H1 (cell line): ENCODE results near the gene TBC1D3B. TPM values are rescaled to one million over a fixed set of nuclear protein-coding genes. Genes with fewer than 3 reads are reported as not detected.

Source experiments
- CTCF ChIA-PET: fragments of 300-600 bp; sonication (Branson Sonifier 250); formaldehyde crosslinking; loops from one replicate; lab custom pipeline; 2021; ENCODE audit not compliant: partially characterized antibody; lab: Charles Lee
- POLR2A ChIA-PET: fragments of 300-600 bp; sonication (Branson Sonifier 250); formaldehyde crosslinking; loops from one replicate; lab custom pipeline; 2021; ENCODE audit warnings: inconsistent platforms; ENCODE audit not compliant: partially characterized antibody; lab: Charles Lee
- DNase-seq, 2 experiments: peaks; one replicate each; pipeline versions ENCODE4 v3.0.0 to v3.0.0-alpha.2; 2010 to 2022; ENCODE audit warnings: low spot score in 2 of 2, low read depth in 1 of 2, mixed read lengths in 1 of 2
- FAIRE-seq: peaks from 2 replicates; lab custom pipeline; 2011; peaks lifted over from hg19 to GRCh38; lab: Jason Lieb, UNC
- H2AFZ ChIP-seq: 2 replicates; pipeline ENCODE4 v1.8.1; 2012; ENCODE audit warnings: low read length, inconsistent platforms
- H2AK5ac ChIP-seq: 2 replicates; pipeline ENCODE4 v1.6.1; 2013; ENCODE audit warnings: low read depth, low read length
- H2BK120ac ChIP-seq: replicated peaks from 2 replicates; pipeline ENCODE3; 2013; ENCODE audit warnings: low read depth, low read length, inconsistent platforms
- H2BK12ac ChIP-seq: 2 replicates; pipeline ENCODE4 v1.6.1; 2013; ENCODE audit warnings: low read depth, low read length
- H2BK15ac ChIP-seq: 2 replicates; pipeline ENCODE4 v1.6.1; 2013; ENCODE audit warnings: low read length
- H2BK20ac ChIP-seq: 2 replicates; pipeline ENCODE4 v1.6.1; 2013; ENCODE audit warnings: low read length
- H2BK5ac ChIP-seq: 2 replicates; pipeline ENCODE4 v1.6.1; 2013; ENCODE audit warnings: low read depth, low read length
- H3K14ac ChIP-seq: 2 replicates; pipeline ENCODE4 v1.6.1; 2013; ENCODE audit warnings: inconsistent platforms; ENCODE audit not compliant: insufficient read length
- H3K18ac ChIP-seq: 2 replicates; pipeline ENCODE4 v1.6.1; 2013; ENCODE audit warnings: low read length; ENCODE audit errors: extremely low read depth
- H3K23ac ChIP-seq: 2 replicates; pipeline ENCODE4 v1.6.1; 2013; ENCODE audit warnings: inconsistent platforms; ENCODE audit not compliant: insufficient read length
- H3K23me2 ChIP-seq: 2 replicates; pipeline ENCODE4 v1.6.1; 2013; ENCODE audit warnings: low read depth, low read length
- H3K27ac ChIP-seq: 2 replicates; pipeline ENCODE4 v1.6.1; 2011; ENCODE audit warnings: low read depth, low read length, inconsistent platforms
- H3K27me3 ChIP-seq, 4 experiments: replicated peaks in 1 of 4; 1 replicate in 1 of 4; 2 replicates in 3 of 4; pipeline versions ENCODE4 v1.6.1 to v1.8.1; 2011 to 2013; ENCODE audit warnings: low read length in 3 of 4, mild to moderate bottlenecking in 3 of 4, inconsistent platforms in 2 of 4, mixed read lengths in 2 of 4, moderate library complexity in 1 of 4; ENCODE audit not compliant: control insufficient read depth in 3 of 4, insufficient read depth in 3 of 4; ENCODE audit errors: extremely low read depth in 1 of 4
- H3K36me3 ChIP-seq, 4 experiments: 2 replicates each; pipeline versions ENCODE4 v1.6.1 to v1.8.1; 2011 to 2013; ENCODE audit warnings: mild to moderate bottlenecking in 4 of 4, low read length in 3 of 4, moderate library complexity in 2 of 4, control low read depth in 1 of 4, inconsistent platforms in 1 of 4; ENCODE audit not compliant: insufficient read depth in 4 of 4, control insufficient read depth in 2 of 4
- H3K4ac ChIP-seq: replicated peaks from 2 replicates; pipeline ENCODE3; 2013; ENCODE audit warnings: low read length, low read depth, mixed read lengths, inconsistent platforms; ENCODE audit not compliant: insufficient read length
- H3K4me1 ChIP-seq, 4 experiments: replicated peaks in 1 of 4; 1 replicate in 1 of 4; 2 replicates in 3 of 4; pipeline versions ENCODE4 v1.6.1 to v1.8.1; 2011 to 2013; ENCODE audit warnings: low read length in 3 of 4, inconsistent platforms in 2 of 4, mixed read lengths in 1 of 4; ENCODE audit not compliant: insufficient read depth in 4 of 4, control insufficient read depth in 3 of 4
- H3K4me2 ChIP-seq, 2 experiments: 2 replicates each; pipeline versions ENCODE4 v1.6.1 to v1.8.1; 2011 to 2013; ENCODE audit warnings: low read depth in 2 of 2, low read length in 2 of 2, control low read depth in 1 of 2, inconsistent platforms in 1 of 2, mild to moderate bottlenecking in 1 of 2; ENCODE audit not compliant: insufficient read depth in 1 of 2
- H3K4me3 ChIP-seq, 4 experiments: fragments of 200-600, 300-600 bp in 1 of 4; sonication (generic), shearing (Covaris generic), sonication (Bioruptor Twin) in 1 of 4; 2 replicates each; pipeline versions ENCODE4 v1.5.1 to v1.8.1; 2011 to 2016; ENCODE audit warnings: low read length in 4 of 4, low read depth in 3 of 4, control low read depth in 2 of 4, inconsistent platforms in 2 of 4, mild to moderate bottlenecking in 2 of 4, mixed read lengths in 1 of 4, moderate library complexity in 1 of 4; ENCODE audit not compliant: insufficient read depth in 2 of 4; ENCODE audit errors: extremely low read depth in 1 of 4
- H3K56ac ChIP-seq: replicated peaks from 2 replicates; pipeline ENCODE3; 2013; ENCODE audit warnings: low read depth, mild to moderate bottlenecking, mixed read lengths, low read length, inconsistent platforms; ENCODE audit not compliant: insufficient read length
- H3K79me1 ChIP-seq: 2 replicates; pipeline ENCODE4 v1.6.1; 2013; ENCODE audit warnings: low read depth, low read length, control low read depth
- H3K79me2 ChIP-seq, 2 experiments: 2 replicates each; pipeline versions ENCODE4 v1.6.1 to v1.8.1; 2012 to 2013; ENCODE audit warnings: low read length in 2 of 2, mild to moderate bottlenecking in 2 of 2, inconsistent platforms in 1 of 2; ENCODE audit not compliant: insufficient read depth in 2 of 2, control insufficient read depth in 1 of 2
- H3K9ac ChIP-seq, 4 experiments: replicated peaks in 1 of 4; 1 replicate in 1 of 4; 2 replicates in 3 of 4; pipeline versions ENCODE4 v1.6.1 to v1.8.1; 2011 to 2013; ENCODE audit warnings: low read depth in 3 of 4, low read length in 3 of 4, control low read depth in 2 of 4, mild to moderate bottlenecking in 2 of 4, moderate library complexity in 2 of 4, inconsistent platforms in 1 of 4; ENCODE audit errors: extremely low read depth in 1 of 4
- H3K9me3 ChIP-seq, 2 experiments: 2 replicates each; pipeline versions ENCODE4 v1.6.1 to v1.8.1; 2012 to 2013; ENCODE audit warnings: mild to moderate bottlenecking in 2 of 2, moderate library complexity in 2 of 2, control low read depth in 1 of 2, inconsistent platforms in 1 of 2, low read depth in 1 of 2, low read length in 1 of 2, mixed read lengths in 1 of 2; ENCODE audit not compliant: insufficient read depth in 2 of 2
- H4K20me1 ChIP-seq, 2 experiments: replicated peaks in 1 of 2; 2 replicates each; pipeline versions ENCODE3 to v1.8.1; 2011 to 2013; ENCODE audit warnings: inconsistent platforms in 2 of 2, low read length in 2 of 2, mild to moderate bottlenecking in 1 of 2; ENCODE audit not compliant: insufficient read depth in 2 of 2, control insufficient read depth in 1 of 2
- H4K5ac ChIP-seq: 2 replicates; pipeline ENCODE4 v1.6.1; 2013; ENCODE audit warnings: low read length, low read depth, mixed read lengths, inconsistent platforms; ENCODE audit not compliant: insufficient read length
- H4K8ac ChIP-seq: 2 replicates; pipeline ENCODE4 v1.8.0; 2013; ENCODE audit warnings: mild to moderate bottlenecking, moderate library complexity, low read length, inconsistent platforms; ENCODE audit not compliant: insufficient read depth; ENCODE audit errors: extremely low read depth
- H4K91ac ChIP-seq: replicated peaks from 2 replicates; pipeline ENCODE3; 2013; ENCODE audit warnings: low read length, mixed read lengths, inconsistent platforms; ENCODE audit not compliant: insufficient read length
- ATF2 ChIP-seq: IDR thresholded peaks from 2 replicates; pipeline ENCODE4 v1.6.1; 2012; ENCODE audit warnings: low read length, inconsistent platforms
- BACH1 ChIP-seq: IDR thresholded peaks from 2 replicates; pipeline ENCODE4 v1.6.1; 2012; ENCODE audit warnings: low read length, improper control_type of control experiment
- CBX5 ChIP-seq: fragments of 300-800, 300-1000 bp; sonication (generic); IDR thresholded peaks from 2 replicates; pipeline ENCODE4 v1.7.1; 2016; ENCODE audit warnings: antibody characterized with exemption, low read length, low read depth
- EZH2 ChIP-seq: fragments of 200-600 bp; sonication (generic); IDR thresholded peaks from 2 replicates; pipeline ENCODE4 v1.7.1; 2012; ENCODE audit warnings: low read depth, mild to moderate bottlenecking, moderate library complexity, low read length, inconsistent platforms; ENCODE audit not compliant: severe bottlenecking
- HDAC6 ChIP-seq: IDR thresholded peaks from one replicate; pipeline ENCODE4 v1.7.1; 2012; ENCODE audit warnings: low read depth, mild to moderate bottlenecking, inconsistent platforms, low read length, moderate library complexity
- NRF1 ChIP-seq: IDR thresholded peaks from 2 replicates; pipeline ENCODE4 v1.6.1; 2011; ENCODE audit warnings: mild to moderate bottlenecking, low read depth, low read length, improper control_type of control experiment
- POU5F1 ChIP-seq: IDR thresholded peaks from 2 replicates; pipeline ENCODE4 v1.6.1; 2011; ENCODE audit warnings: low read depth, mild to moderate bottlenecking, low read length, moderate library complexity
- SIN3A ChIP-seq, 2 experiments: IDR thresholded peaks in 1 of 2; conservative IDR thresholded peaks in 1 of 2; 2 replicates each; pipeline ENCODE4 v1.6.1; 2011 to 2012; ENCODE audit warnings: low read length in 2 of 2, improper control_type of control experiment in 1 of 2, low read depth in 1 of 2, mild to moderate bottlenecking in 1 of 2
- TAF1 ChIP-seq: IDR thresholded peaks from 2 replicates; pipeline ENCODE4 v1.6.1; 2011; ENCODE audit warnings: mild to moderate bottlenecking, low read depth, low read length
- TAF7 ChIP-seq: optimal IDR thresholded peaks from 2 replicates; pipeline ENCODE3; 2011; ENCODE audit warnings: low read depth, mild to moderate bottlenecking, inconsistent platforms, low read length, moderate library complexity, borderline replicate concordance
- TEAD4 ChIP-seq: IDR thresholded peaks from 2 replicates; pipeline ENCODE4 v1.6.1; 2012; ENCODE audit warnings: low read depth, low read length, inconsistent platforms, mixed read lengths
- USF2 ChIP-seq: IDR thresholded peaks from 2 replicates; pipeline ENCODE4 v1.6.1; 2011; ENCODE audit warnings: low read length, improper control_type of control experiment
- WGBS, 2 experiments: shearing (Covaris generic) in 1 of 2; methylation state at CpG; one replicate each; pipeline versions ENCODE4 v1.1.6 to v1.1.7; 2013 to 2015; ENCODE audit warnings: low lambda C conversion rate in 2 of 2, mixed read lengths in 2 of 2, inconsistent platforms in 1 of 2, low coverage in 1 of 2, missing lambda C conversion rate in 1 of 2; ENCODE audit not compliant: insufficient replicate concordance in 2 of 2, insufficient coverage in 1 of 2, insufficient read length in 1 of 2; ENCODE audit errors: extremely low coverage in 1 of 2, missing lambda C conversion rate in 1 of 2; 5-methylcytosine and 5-hydroxymethylcytosine counted together
- polyA plus RNA-seq, 7 experiments: library from polyadenylated mRNA; depleted of rRNA in 3 of 7; stranded (reverse) in 5 of 7; unstranded in 2 of 7; fragments of >200 nt in 5 of 7; fragments of 200-250 nt in 2 of 7; gene quantifications; 1 replicate in 5 of 7; 2 replicates in 1 of 7; 4 replicates in 1 of 7; pipeline versions ENCODE4 v1.2.1 to v1.2.3, GENCODE V29; 2011 to 2013; ENCODE audit warnings: missing spikeins in 2 of 7, mixed read lengths in 2 of 7
- total RNA-seq: library from RNA; stranded (reverse); fragmentation: NEBNext Ultra II Directional; extraction: Animal tissue kit (Norgen Biotek cat#: 25700); gene quantifications from 2 replicates; pipeline ENCODE4 v1.2.1, GENCODE V29; 2021

TBC1D3B gene
- total and polyA plus RNA-seq, 2 of the 8 experiments (the other 6 are each of a cell fraction or from before 2014, with no cell fraction given) = 0.54 to 6.2 TPM

GRCh38 chr17:36136439-36136838, 40.0 kb downstream of the TBC1D3B start:
- DNase-seq (no peak), FAIRE-seq (no peak)
- H4K8ac ChIP-seq = no peak overlapping the region
- ChIA-PET POLR2A (no interaction called here), CTCF (interaction anchor here (0.9 kb wide), 1 partner anchor 13 kb away, joined by 4 read pairs; no protein-coding TSS in a partner anchor)
- WGBS, 2 experiments = 95% methylated on average over 1 of the region's 1 CpG; no CpG with 5 or more reads in 1 of the 2 experiments
- H4K5ac ChIP-seq = no peak overlapping the region
- no peak overlapping the region for H3K4me2 ChIP-seq
- H3K9ac ChIP-seq = no peak overlapping the region
- H2BK12ac ChIP-seq = no peak overlapping the region
- no peak overlapping the region for H2BK120ac ChIP-seq
- no peaks in the 10 kb centered on the region for H3K4me1 ChIP-seq
- no peaks in the 10 kb centered on the region for H3K79me2 ChIP-seq
- no peak overlapping the region for H2AK5ac ChIP-seq
- H3K4me3 ChIP-seq = no peak overlapping the region
- H2BK15ac ChIP-seq = no peak overlapping the region
- H3K23ac ChIP-seq = no peak overlapping the region
- no peaks in the 10 kb centered on the region for H4K20me1 ChIP-seq
- no peak overlapping the region for H3K56ac ChIP-seq
- no peak overlapping the region for H2AFZ ChIP-seq
- no peak overlapping the region for H3K14ac ChIP-seq
- H2BK20ac ChIP-seq = no peak overlapping the region
- H4K91ac ChIP-seq = no peak overlapping the region
- H3K27ac ChIP-seq = no peak overlapping the region
- no peaks in the 10 kb centered on the region for H3K9me3 ChIP-seq
- no peaks in the 10 kb centered on the region for H3K36me3 ChIP-seq
- H3K4ac ChIP-seq = no peak overlapping the region
- H3K79me1 ChIP-seq = no peaks in the 10 kb centered on the region
- no peak overlapping the region for H2BK5ac ChIP-seq
- no peak overlapping the region for H3K18ac ChIP-seq
- H3K23me2 ChIP-seq = no peaks in the 10 kb centered on the region
- H3K27me3 ChIP-seq = no peaks in the 10 kb centered on the region
- TF ChIP-seq USF2 (no peak), CBX5 (no peak), POU5F1 (no peak), HDAC6 (no peak), SIN3A (conservative IDR thresholded peaks at IDR 0.05 in 1 of 2, IDR thresholded peaks at IDR 0.05 in 1 of 2; ENCODE audit: low read depth in 1 of 2, low read length in 2 of 2) (no peak), ATF2 (no peak), BACH1 (no peak), TEAD4 (no peak), NRF1 (no peak), TAF1 (no peak), EZH2 (no peak), TAF7 (no peak)
